ENCODE measurements around the gene PHRF1.

DNA sequence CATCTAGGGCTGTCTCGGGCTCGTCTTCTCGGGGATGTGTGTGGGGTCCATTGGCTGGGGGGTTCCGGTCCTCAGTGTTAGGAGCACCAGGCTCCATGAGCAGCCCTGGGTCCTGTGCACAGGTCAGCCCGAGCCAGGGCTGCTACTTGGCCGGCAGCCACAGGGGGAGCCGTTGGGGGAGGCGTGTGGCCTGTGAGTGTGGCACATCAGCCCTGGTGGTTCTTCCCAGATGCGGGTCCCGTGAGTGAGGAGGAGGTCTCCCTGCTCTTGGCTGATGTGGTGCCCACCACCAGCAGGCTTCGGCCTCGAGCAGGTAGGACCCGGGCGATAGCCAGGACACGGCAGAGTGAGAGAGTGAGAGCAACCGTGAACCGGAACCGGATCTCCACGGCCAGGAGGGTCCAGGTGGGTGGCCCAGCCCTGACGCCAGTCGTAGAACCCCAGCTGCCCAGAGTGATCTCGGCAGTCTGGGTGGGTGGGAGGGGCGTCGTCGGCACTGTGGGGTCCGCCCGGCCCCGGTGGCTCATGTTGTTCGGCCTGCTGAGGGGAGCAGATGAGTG, 21.0 kb downstream of the PHRF1 start:
- TF ChIP-seq POLR2A (IDR thresholded peaks at IDR 0.05): no peak
- TF ChIP-seq, protein P1, sequence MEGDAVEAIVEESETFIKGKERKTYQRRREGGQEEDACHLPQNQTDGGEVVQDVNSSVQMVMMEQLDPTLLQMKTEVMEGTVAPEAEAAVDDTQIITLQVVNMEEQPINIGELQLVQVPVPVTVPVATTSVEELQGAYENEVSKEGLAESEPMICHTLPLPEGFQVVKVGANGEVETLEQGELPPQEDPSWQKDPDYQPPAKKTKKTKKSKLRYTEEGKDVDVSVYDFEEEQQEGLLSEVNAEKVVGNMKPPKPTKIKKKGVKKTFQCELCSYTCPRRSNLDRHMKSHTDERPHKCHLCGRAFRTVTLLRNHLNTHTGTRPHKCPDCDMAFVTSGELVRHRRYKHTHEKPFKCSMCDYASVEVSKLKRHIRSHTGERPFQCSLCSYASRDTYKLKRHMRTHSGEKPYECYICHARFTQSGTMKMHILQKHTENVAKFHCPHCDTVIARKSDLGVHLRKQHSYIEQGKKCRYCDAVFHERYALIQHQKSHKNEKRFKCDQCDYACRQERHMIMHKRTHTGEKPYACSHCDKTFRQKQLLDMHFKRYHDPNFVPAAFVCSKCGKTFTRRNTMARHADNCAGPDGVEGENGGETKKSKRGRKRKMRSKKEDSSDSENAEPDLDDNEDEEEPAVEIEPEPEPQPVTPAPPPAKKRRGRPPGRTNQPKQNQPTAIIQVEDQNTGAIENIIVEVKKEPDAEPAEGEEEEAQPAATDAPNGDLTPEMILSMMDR (IDR thresholded peaks at IDR 0.05): no peak

All from adrenal gland (tissue), 5 donors.